HEK293T (cell line): ENCODE measurements around the gene NECAB2.

ENCODE experiments used
- FOXK2 ChIP-seq: fragments of 450-650 bp; IDR thresholded peaks from 2 replicates; pipeline ENCODE4 v1.6.1; 2016; ENCODE audit warnings: mild to moderate bottlenecking
- SP1 ChIP-seq: fragments of 450-650 bp; IDR thresholded peaks from 2 replicates; pipeline ENCODE4 v1.6.1; 2017

DNA sequence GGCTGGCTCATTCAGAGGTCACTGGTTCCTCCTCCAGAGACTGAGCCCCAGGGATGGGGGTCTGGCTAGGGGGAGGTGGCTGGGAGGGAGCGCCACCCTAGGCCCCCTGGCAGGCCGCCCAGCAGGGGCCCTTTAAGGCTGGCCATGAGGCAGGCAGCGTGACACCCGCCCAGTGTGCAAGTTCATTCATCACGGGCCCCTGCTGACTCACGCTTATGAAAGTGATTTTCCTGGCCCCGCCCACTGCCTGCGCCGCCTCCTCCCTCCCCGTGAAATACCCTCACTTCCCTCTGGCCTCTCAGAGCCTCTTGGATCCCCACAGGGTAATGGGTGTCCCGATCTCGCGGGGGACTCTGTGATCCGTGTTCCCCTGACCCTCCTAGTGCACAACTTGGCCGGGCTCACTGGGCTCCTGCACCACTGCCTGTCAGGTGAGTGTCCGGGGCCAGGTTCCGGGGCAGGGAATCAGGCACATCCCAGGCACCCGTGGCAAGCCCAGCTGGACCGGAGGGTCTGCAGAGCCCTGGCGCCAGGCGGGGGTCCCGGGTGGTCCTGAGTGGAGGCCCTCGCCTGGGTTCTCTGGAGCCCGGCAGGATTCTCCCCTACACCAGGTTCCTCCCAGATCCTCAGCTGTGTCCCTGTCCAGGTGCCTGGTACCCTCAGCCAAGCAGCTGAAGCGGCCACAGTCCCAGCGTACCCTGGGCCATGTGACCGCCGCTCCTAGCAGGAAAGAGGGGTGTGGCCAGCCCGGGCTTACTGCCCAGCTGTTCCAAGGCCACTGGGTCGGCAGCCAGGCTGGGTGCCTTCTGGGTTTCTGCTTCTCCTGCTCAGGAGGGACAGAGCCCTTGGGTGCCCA lies 14.9 kb upstream of the NECAB2 start, which contains the start of gene OSGIN1:
- TF ChIP-seq FOXK2 = no peak
- no peak for TF ChIP-seq SP1
